Adipocyte (in vitro differentiated cells): ENCODE data around the gene PRKCA.

Source experiments
- DNase-seq: peaks from one replicate; pipeline ENCODE4 v3.0.0-alpha.2; 2015; ENCODE audit warnings: low read depth
- H3K27me3 ChIP-seq: replicated peaks from 2 replicates; pipeline ENCODE4 v1.7.0; 2013; ENCODE audit warnings: mild to moderate bottlenecking, low read length, moderate library complexity; ENCODE audit not compliant: control insufficient read depth, insufficient read depth
- H3K36me3 ChIP-seq: 2 replicates; pipeline ENCODE4 v1.7.0; 2013; ENCODE audit warnings: low read length, mild to moderate bottlenecking, moderate library complexity; ENCODE audit not compliant: control insufficient read depth, insufficient read depth, severe bottlenecking
- H3K4me1 ChIP-seq: 2 replicates; pipeline ENCODE4 v1.7.0; 2013; ENCODE audit warnings: mild to moderate bottlenecking, low read length, moderate library complexity; ENCODE audit not compliant: control insufficient read depth, insufficient read depth
- H3K4me3 ChIP-seq: 2 replicates; pipeline ENCODE4 v1.7.0; 2013; ENCODE audit warnings: mild to moderate bottlenecking, low read length, moderate library complexity
- H3K9ac ChIP-seq: 2 replicates; pipeline ENCODE4 v1.7.0; 2013; ENCODE audit warnings: mild to moderate bottlenecking, low read length, moderate library complexity
- H3K9me3 ChIP-seq: 2 replicates; pipeline ENCODE4 v1.7.0; 2013; ENCODE audit warnings: mild to moderate bottlenecking, low read length, moderate library complexity; ENCODE audit not compliant: control insufficient read depth

PRKCA gene

GRCh38 chr17:66849851-66850580, 547.6 kb downstream of the PRKCA start:
- H3K9me3 ChIP-seq, result peaks cover 11% of the 10 kb centered on the region
- H3K4me1 ChIP-seq, result peaks cover 14% of the 10 kb centered on the region
- no peak for DNase-seq
- peaks cover 9% of the 10 kb centered on the region for H3K27me3 ChIP-seq
- H3K4me3 ChIP-seq, result no peak overlapping the region
- H3K9ac ChIP-seq, result no peak overlapping the region
- no peaks in the 10 kb centered on the region for H3K36me3 ChIP-seq

- H3K36me3 ChIP-seq, result no peaks in the 10 kb centered on the region
- H3K4me3 ChIP-seq, result no peak overlapping the region
- H3K4me1 ChIP-seq, result peaks cover 14% of the 10 kb centered on the region
- peaks cover 12% of the 10 kb centered on the region for H3K9me3 ChIP-seq
- H3K9ac ChIP-seq, result no peak overlapping the region
- no peak for DNase-seq
- H3K27me3 ChIP-seq, result peaks cover 9% of the 10 kb centered on the region
Measured at GRCh38 chr17:66850692-66851091, 548.3 kb downstream of the PRKCA start.

- no peak overlapping the region for H3K4me3 ChIP-seq
- no peaks in the 10 kb centered on the region for H3K36me3 ChIP-seq
- H3K9me3 ChIP-seq, result peaks cover 6% of the 10 kb centered on the region
- H3K9ac ChIP-seq, result no peak overlapping the region
- no peak for DNase-seq
- H3K4me1 ChIP-seq, result peaks cover 6% of the 10 kb centered on the region
- H3K27me3 ChIP-seq, result peaks cover 3% of the 10 kb centered on the region
Measured at GRCh38 chr17:66855204-66855603, 552.8 kb downstream of the PRKCA start.

- Histone ChIP-seq H3K4me1 (no peaks in the 10 kb centered on the region), H3K9me3 (peaks cover 6% of the 10 kb centered on the region), H3K9ac (no peak overlapping the region), H3K36me3 (no peaks in the 10 kb centered on the region), H3K27me3 (peaks cover 13% of the 10 kb centered on the region), H3K4me3 (no peak overlapping the region)
- no peak for DNase-seq
Measured at GRCh38 chr17:66858226-66859083, 556.0 kb downstream of the PRKCA start.

DNA sequence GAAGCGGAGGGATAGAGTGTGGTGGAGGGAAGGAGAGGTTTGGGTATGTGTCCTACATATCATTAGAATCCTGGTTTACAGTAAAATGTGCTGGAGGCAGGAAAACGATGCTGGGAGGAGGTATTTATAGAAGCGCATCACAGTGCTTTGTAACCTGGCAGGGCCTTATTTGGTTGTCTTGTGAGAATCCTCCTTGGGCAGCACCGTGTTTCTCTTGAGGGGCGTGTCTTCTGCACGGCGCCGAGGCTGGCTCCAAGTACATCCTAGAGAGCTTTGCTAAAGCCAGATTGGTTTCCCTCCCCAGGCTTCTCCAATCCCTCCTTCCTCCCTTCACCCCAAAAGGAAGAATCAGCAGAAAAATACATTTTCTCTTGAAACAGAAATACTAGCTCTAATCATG, 556.9 kb downstream of the PRKCA start:
- H3K27me3 ChIP-seq, result peaks cover 13% of the 10 kb centered on the region
- no peak overlapping the region for H3K4me3 ChIP-seq
- DNase-seq, result no peak
- no peak overlapping the region for H3K9ac ChIP-seq
- H3K9me3 ChIP-seq, result peaks cover 14% of the 10 kb centered on the region
- no peaks in the 10 kb centered on the region for H3K36me3 ChIP-seq
- H3K4me1 ChIP-seq, result no peaks in the 10 kb centered on the region

- no peak overlapping the region for H3K4me3 ChIP-seq
- peaks cover 13% of the 10 kb centered on the region for H3K27me3 ChIP-seq
- H3K9ac ChIP-seq, result no peak overlapping the region
- no peaks in the 10 kb centered on the region for H3K4me1 ChIP-seq
- H3K9me3 ChIP-seq, result peaks cover 8% of the 10 kb centered on the region
- H3K36me3 ChIP-seq, result no peaks in the 10 kb centered on the region
- DNase-seq, result no peak
Measured at GRCh38 chr17:66860204-66860603, 557.8 kb downstream of the PRKCA start.
